Upper lobe of right lung (tissue), 1 donor: ENCODE data around the gene NUP50. TPM values are rescaled to one million over a fixed set of nuclear protein-coding genes. Genes with fewer than 3 reads are reported as not detected.

Experiments
- ATAC-seq: fragments of 200-7000 bp; cut with Tn5 transposase; one replicate; pipeline ENCODE4 v1.9.1; 2020; ENCODE audit warnings: mild to moderate bottlenecking, moderate library complexity
- DNase-seq: peaks from one replicate; pipeline ENCODE4 v3.0.0-alpha.2; 2020
- H3K27ac ChIP-seq: fragments of 200-600 bp; one replicate; pipeline ENCODE4 v1.8.0; 2022
- H3K27me3 ChIP-seq: fragments of 200-600 bp; one replicate; pipeline ENCODE4 v1.8.0; 2022; ENCODE audit warnings: mild to moderate bottlenecking
- H3K36me3 ChIP-seq: fragments of 200-600 bp; one replicate; pipeline ENCODE4 v1.8.0; 2022
- H3K4me1 ChIP-seq: fragments of 200-600 bp; one replicate; pipeline ENCODE4 v1.8.0; 2022
- H3K4me3 ChIP-seq: fragments of 200-600 bp; one replicate; pipeline ENCODE4 v1.8.0; 2022; ENCODE audit warnings: mild to moderate bottlenecking
- H3K9me3 ChIP-seq: fragments of 200-600 bp; one replicate; pipeline ENCODE4 v1.8.0; 2022
- intact Hi-C: fragments of 100-400 bp; cut with DNase I; formaldehyde crosslinking; loops from one replicate; pipeline ENCODE4 v1.11.0; 2022
- total RNA-seq: library from RNA; stranded (reverse); fragmentation: NEBNext Ultra II Directional; extraction: Animal tissue kit (Norgen Biotek cat#: 25700); gene quantifications from one replicate; pipeline ENCODE4 v1.2.1, GENCODE V29; 2021
- TF ChIP-seq, protein P1 (sequence below): fragments of 200-600 bp; IDR thresholded peaks from one replicate; pipeline ENCODE4 v1.8.0; 2022; ENCODE audit warnings: antibody characterized with exemption
- donor health status: DM: no; HTN: yes; CAD: no; lungs with severe emphysema.

The NUP50 gene
- total RNA-seq, 1 donor from 2014 or later, result 51.5 TPM

DNA sequence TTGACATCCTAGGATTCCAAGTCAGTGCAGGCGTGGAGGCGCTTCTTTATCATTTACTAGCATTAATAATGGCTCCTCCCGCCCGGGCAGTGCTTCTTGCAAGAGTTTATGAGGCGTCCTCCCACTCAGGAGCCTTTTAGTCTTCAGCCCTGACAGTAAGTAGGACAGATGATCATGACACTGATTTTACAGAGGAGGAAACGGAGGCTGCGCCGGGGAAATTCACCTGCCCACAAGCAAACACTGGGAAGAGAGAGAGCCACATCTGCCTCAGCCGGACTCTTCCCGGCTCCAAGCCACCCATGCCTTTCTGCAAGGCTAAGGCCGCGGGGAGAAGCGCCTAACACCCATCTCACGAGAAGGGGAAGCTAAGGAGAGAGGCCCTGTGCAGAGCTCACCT is 41.1 kb downstream of the NUP50 start:
- no peak for ATAC-seq
- DNase-seq, result no peak
- no peak overlapping the region for H3K4me3 ChIP-seq
- TF ChIP-seq, protein P1, sequence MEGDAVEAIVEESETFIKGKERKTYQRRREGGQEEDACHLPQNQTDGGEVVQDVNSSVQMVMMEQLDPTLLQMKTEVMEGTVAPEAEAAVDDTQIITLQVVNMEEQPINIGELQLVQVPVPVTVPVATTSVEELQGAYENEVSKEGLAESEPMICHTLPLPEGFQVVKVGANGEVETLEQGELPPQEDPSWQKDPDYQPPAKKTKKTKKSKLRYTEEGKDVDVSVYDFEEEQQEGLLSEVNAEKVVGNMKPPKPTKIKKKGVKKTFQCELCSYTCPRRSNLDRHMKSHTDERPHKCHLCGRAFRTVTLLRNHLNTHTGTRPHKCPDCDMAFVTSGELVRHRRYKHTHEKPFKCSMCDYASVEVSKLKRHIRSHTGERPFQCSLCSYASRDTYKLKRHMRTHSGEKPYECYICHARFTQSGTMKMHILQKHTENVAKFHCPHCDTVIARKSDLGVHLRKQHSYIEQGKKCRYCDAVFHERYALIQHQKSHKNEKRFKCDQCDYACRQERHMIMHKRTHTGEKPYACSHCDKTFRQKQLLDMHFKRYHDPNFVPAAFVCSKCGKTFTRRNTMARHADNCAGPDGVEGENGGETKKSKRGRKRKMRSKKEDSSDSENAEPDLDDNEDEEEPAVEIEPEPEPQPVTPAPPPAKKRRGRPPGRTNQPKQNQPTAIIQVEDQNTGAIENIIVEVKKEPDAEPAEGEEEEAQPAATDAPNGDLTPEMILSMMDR, result no peak
- H3K27me3 ChIP-seq, result no peaks in the 10 kb centered on the region
- H3K27ac ChIP-seq, result no peak overlapping the region
- H3K9me3 ChIP-seq, result no peaks in the 10 kb centered on the region
- no peaks in the 10 kb centered on the region for H3K4me1 ChIP-seq
- intact Hi-C loops, result no loop called here
- H3K36me3 ChIP-seq, result peaks cover 35% of the 10 kb centered on the region

DNA sequence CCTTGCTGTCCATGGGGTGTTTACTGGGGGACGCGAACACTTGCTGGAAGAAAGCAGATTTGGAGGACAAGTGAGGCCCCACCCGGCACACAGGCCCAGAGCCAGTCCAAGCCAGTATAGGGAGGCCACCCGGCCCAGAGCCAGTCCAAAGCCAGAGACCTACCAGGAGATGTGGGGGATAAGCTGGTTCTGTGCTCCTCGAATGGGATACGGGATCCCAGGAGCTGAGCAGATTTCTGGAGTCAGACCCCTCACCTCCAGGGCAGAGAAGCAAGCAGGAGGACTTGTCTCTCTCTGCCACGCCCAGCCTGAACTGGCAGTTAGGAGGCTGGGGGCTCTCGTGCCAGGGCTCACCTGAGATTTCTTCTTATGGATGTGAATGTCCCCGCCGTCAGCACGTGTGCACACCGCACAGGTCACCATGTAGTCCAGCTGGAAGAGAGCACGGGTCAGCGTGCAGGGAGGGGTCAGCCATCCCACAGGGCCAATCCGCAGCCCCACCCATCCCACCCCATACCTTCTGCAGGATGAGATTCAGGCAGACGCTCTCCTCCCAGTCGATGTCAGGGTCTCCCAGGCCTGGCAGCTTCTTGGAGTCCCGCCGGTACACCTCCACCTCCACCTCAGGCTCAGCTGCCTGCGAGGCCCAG is 41.7 kb downstream of the NUP50 start:
- no peaks in the 10 kb centered on the region for H3K9me3 ChIP-seq
- no peak overlapping the region for H3K4me3 ChIP-seq
- no peaks in the 10 kb centered on the region for H3K27me3 ChIP-seq
- H3K4me1 ChIP-seq, result no peaks in the 10 kb centered on the region
- no peak for DNase-seq
- TF ChIP-seq, protein P1, result no peak
- intact Hi-C loops, result no loop called here
- H3K36me3 ChIP-seq, result peaks cover 29% of the 10 kb centered on the region
- no peak overlapping the region for H3K27ac ChIP-seq
- ATAC-seq, result no peak

- intact Hi-C loops, result no loop called here
- ATAC-seq (no peak), DNase-seq (no peak)
- Histone ChIP-seq H3K9me3 (no peaks in the 10 kb centered on the region), H3K4me3 (no peak overlapping the region), H3K4me1 (no peaks in the 10 kb centered on the region), H3K27me3 (no peaks in the 10 kb centered on the region), H3K27ac (no peak overlapping the region), H3K36me3 (peaks cover 28% of the 10 kb centered on the region)
- TF ChIP-seq, protein P1, result no peak
These were observed 42.5 kb downstream of the NUP50 start for GRCh38 chr22:45206233-45206632.

DNA sequence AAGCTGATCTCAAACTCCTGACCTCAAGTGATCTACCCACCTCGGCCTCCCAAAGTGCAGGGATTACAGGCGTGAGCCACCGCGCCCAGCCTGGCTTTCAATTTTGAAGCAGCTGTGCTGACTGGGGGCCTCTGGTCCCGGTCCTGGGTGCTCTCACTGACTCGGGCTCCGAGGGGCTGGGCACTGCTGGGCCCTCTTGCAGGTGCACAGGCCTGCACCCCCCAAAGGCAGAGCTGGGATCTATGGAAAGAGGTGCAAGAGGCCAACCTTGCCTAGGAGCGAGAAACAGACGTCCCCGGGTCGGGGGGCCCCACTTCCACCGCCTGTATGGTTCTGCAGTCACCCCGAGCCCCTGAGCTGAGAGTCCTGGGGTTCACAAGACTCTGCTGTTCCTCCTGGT is 43.8 kb downstream of the NUP50 start:
- Histone ChIP-seq H3K36me3 (peaks cover 26% of the 10 kb centered on the region), H3K27me3 (no peaks in the 10 kb centered on the region), H3K4me3 (no peak overlapping the region), H3K9me3 (no peaks in the 10 kb centered on the region), H3K27ac (no peak overlapping the region), H3K4me1 (peaks cover 9% of the 10 kb centered on the region)
- TF ChIP-seq, protein P1, result no peak
- intact Hi-C loops, result no loop called here
- DNase-seq (no peak), ATAC-seq (no peak)

GRCh38 chr22:45207981-45208664 is 44.4 kb downstream of the NUP50 start:
- H3K4me1 ChIP-seq, result peaks cover 13% of the 10 kb centered on the region
- H3K4me3 ChIP-seq, result no peak overlapping the region
- no peak for DNase-seq
- H3K27ac ChIP-seq, result no peak overlapping the region
- ATAC-seq, result no peak
- H3K27me3 ChIP-seq, result no peaks in the 10 kb centered on the region
- TF ChIP-seq, protein P1, result no peak
- H3K36me3 ChIP-seq, result peaks cover 20% of the 10 kb centered on the region
- H3K9me3 ChIP-seq, result no peaks in the 10 kb centered on the region
- intact Hi-C loops, result no loop called here
